A673 (cell line): Measurements from ENCODE around the gene SLC5A6. TPM values are rescaled to one million over a fixed set of nuclear protein-coding genes. Genes with fewer than 3 reads are reported as not detected.

Source experiments
- BruUV-seq: library from RNA; stranded (reverse); fragments of 400-500 nt; replicated peaks from 2 replicates; lab custom pipeline; 2021; lab: Mats Ljungman, UMichigan
- CTCF ChIA-PET: fragments of 300-600 bp; sonication (Branson Sonifier 250); formaldehyde crosslinking; loops from one replicate; lab custom pipeline; 2022; ENCODE audit warnings: antibody characterized with exemption; lab: Charles Lee
- POLR2A ChIA-PET: fragments of 300-600 bp; sonication (Branson Sonifier 250); formaldehyde crosslinking; loops from one replicate; lab custom pipeline; 2022; ENCODE audit warnings: antibody characterized with exemption; ENCODE audit not compliant: low non-redundant PET; lab: Charles Lee
- DNase-seq: peaks from one replicate; pipeline ENCODE4 v3.0.0-alpha.2; 2015; ENCODE audit warnings: low spot score
- H3K27ac ChIP-seq: fragments of 200-600 bp; sonication (generic); 2 replicates; pipeline ENCODE4 v1.5.1; 2016; ENCODE audit warnings: mixed run types, low read depth, mild to moderate bottlenecking, mixed read lengths, antibody characterized with exemption, low read length; ENCODE audit not compliant: poor library complexity, severe bottlenecking
- H3K27me3 ChIP-seq: fragments of 200-600 bp; sonication (generic); replicated peaks from 2 replicates; pipeline ENCODE4 v1.6.1; 2017; ENCODE audit warnings: mixed run types, low read depth, mild to moderate bottlenecking, mixed read lengths, antibody characterized with exemption, low read length; ENCODE audit not compliant: insufficient read depth, poor library complexity
- H3K36me3 ChIP-seq: fragments of 200-600 bp; sonication (generic); 2 replicates; pipeline ENCODE4 v1.6.1; 2016; ENCODE audit warnings: mixed run types, mild to moderate bottlenecking, mixed read lengths, antibody characterized with exemption, low read length; ENCODE audit not compliant: insufficient read depth, poor library complexity, severe bottlenecking
- H3K4me1 ChIP-seq: fragments of 200-600 bp; sonication (generic); 2 replicates; pipeline ENCODE4 v1.6.1; 2017; ENCODE audit warnings: mixed run types, mild to moderate bottlenecking, mixed read lengths, antibody characterized with exemption, low read length; ENCODE audit not compliant: insufficient read depth, poor library complexity, severe bottlenecking
- H3K4me3 ChIP-seq: fragments of 200-600 bp; sonication (generic); 2 replicates; pipeline ENCODE4 v1.5.1; 2016; ENCODE audit warnings: low read depth, mixed run types, mild to moderate bottlenecking, mixed read lengths, low read length; ENCODE audit not compliant: poor library complexity, severe bottlenecking
- H3K9me3 ChIP-seq: fragments of 200-600 bp; sonication (generic); 2 replicates; pipeline ENCODE4 v1.6.1; 2016; ENCODE audit warnings: mixed run types, low read depth, mild to moderate bottlenecking, mixed read lengths, antibody characterized with exemption, low read length; ENCODE audit not compliant: poor library complexity, severe bottlenecking
- CTCF ChIP-seq: fragments of 300-800, 200-600 bp; sonication (generic); conservative IDR thresholded peaks from 2 replicates; pipeline ENCODE4 v1.5.1; 2017; ENCODE audit warnings: low read depth, mild to moderate bottlenecking, antibody characterized with exemption, low read length, moderate library complexity, mixed read lengths
- EZH2 ChIP-seq: fragments of 200-600 bp; sonication (generic); IDR thresholded peaks from 2 replicates; pipeline ENCODE4 v1.6.1; 2017; ENCODE audit warnings: borderline replicate concordance, low read depth, mild to moderate bottlenecking, mixed read lengths, antibody characterized with exemption, low read length; ENCODE audit not compliant: poor library complexity, severe bottlenecking
- intact Hi-C: fragments of 100-400 bp; cut with micrococcal nuclease; formaldehyde crosslinking; loops from one replicate; pipeline ENCODE4 v1.10.0; 2022; ENCODE audit not compliant: unreplicated experiment
- total RNA-seq: library from RNA; stranded (reverse); gene quantifications from 2 replicates; pipeline ENCODE4 v1.2.3, GENCODE V29; 2021

SLC5A6 gene
- total RNA-seq, 1 experiment from 2014 or later = 515 TPM

- intact Hi-C loops = no loop called here
- ChIA-PET POLR2A (no interaction called here), CTCF (no interaction called here)
- H3K36me3 ChIP-seq = peaks cover 18% of the 10 kb centered on the region
- no peaks in the 10 kb centered on the region for H3K9me3 ChIP-seq
- DNase-seq = no peak
- no peak overlapping the region for H3K27ac ChIP-seq
- H3K4me3 ChIP-seq = no peak overlapping the region
- TF ChIP-seq CTCF (no peak), EZH2 (no peak)
- no TSS peak for BruUV-seq
- H3K27me3 ChIP-seq = no peaks in the 10 kb centered on the region
- H3K4me1 ChIP-seq = no peaks in the 10 kb centered on the region
Measured at GRCh38 chr2:27256855-27257454, 44.9 kb upstream of the SLC5A6 start.

GRCh38 chr2:27255660-27256059, 43.6 kb upstream of the SLC5A6 start:
- DNase-seq = no peak
- no TSS peak for BruUV-seq
- Histone ChIP-seq H3K27me3 (no peaks in the 10 kb centered on the region), H3K4me3 (no peak overlapping the region), H3K4me1 (no peaks in the 10 kb centered on the region), H3K36me3 (peaks cover 18% of the 10 kb centered on the region), H3K27ac (no peak overlapping the region), H3K9me3 (no peaks in the 10 kb centered on the region)
- TF ChIP-seq CTCF (no peak), EZH2 (no peak)
- CTCF ChIA-PET = no interaction called here
- POLR2A ChIA-PET = no interaction called here
- intact Hi-C loops = no loop called here

GRCh38 chr2:27255187-27255586, 43.1 kb upstream of the SLC5A6 start:
- intact Hi-C loops = no loop called here
- ChIA-PET CTCF (no interaction called here), POLR2A (no interaction called here)
- DNase-seq = no peak
- BruUV-seq = no TSS peak
- Histone ChIP-seq H3K4me3 (no peak overlapping the region), H3K4me1 (no peaks in the 10 kb centered on the region), H3K27ac (no peak overlapping the region), H3K36me3 (peaks cover 18% of the 10 kb centered on the region), H3K27me3 (no peaks in the 10 kb centered on the region), H3K9me3 (no peaks in the 10 kb centered on the region)
- no peak for TF ChIP-seq EZH2
- TF ChIP-seq CTCF = no peak
